GM12891 (cell line): ENCODE data around the gene JADE2.

Experiments
- POLR2A ChIP-seq: IDR thresholded peaks from 2 replicates; pipeline ENCODE4 v1.6.1; 2011; ENCODE audit warnings: low read depth, low read length, control low read depth
- POLR2AphosphoS5 ChIP-seq: IDR thresholded peaks from 2 replicates; pipeline ENCODE4 v1.6.1; 2011; ENCODE audit warnings: low read depth, low read length, control low read depth
- SPI1 ChIP-seq: IDR thresholded peaks from 2 replicates; pipeline ENCODE4 v1.6.1; 2011; ENCODE audit warnings: low read depth, low read length, control low read depth
- TAF1 ChIP-seq: IDR thresholded peaks from 2 replicates; pipeline ENCODE4 v1.6.1; 2011; ENCODE audit warnings: low read depth, low read length, control low read depth

- TF ChIP-seq POLR2A (no peak), POLR2AphosphoS5 (no peak), TAF1 (no peak), SPI1 (no peak)
Measured at GRCh38 chr5:134582281-134582680, 56.8 kb downstream of the JADE2 start.
